Cardiac muscle cell (in vitro differentiated cells and primary cell): ENCODE data around the gene DDR2. TPM values are rescaled to one million over a fixed set of nuclear protein-coding genes. Genes with fewer than 3 reads are reported as not detected.
A peak's percentile ranks its signal among the peaks of the same experiment; 100 is the strongest.
"Not testable (repeated sequence)": the region's sequence is repeated elsewhere in the genome, so short reads cannot be mapped to it uniquely, and the experiment has no call there.

Experiments used
- DNase-seq, 2 donors: peaks; one replicate each; pipeline versions ENCODE4 v3.0.0 to v3.0.0-alpha.2; 2010 to 2017; ENCODE audit warnings: low read depth in 1 of 2, low spot score in 1 of 2
- H3K27ac ChIP-seq: fragments of 200-600 bp; sonication (generic); 2 replicates; pipeline ENCODE4 v1.5.1; 2016
- H3K27me3 ChIP-seq: fragments of 200-600 bp; sonication (generic); 2 replicates; pipeline ENCODE4 v1.6.0; 2016; ENCODE audit warnings: control low read depth
- H3K36me3 ChIP-seq: fragments of 200-600 bp; sonication (generic); 2 replicates; pipeline ENCODE4 v1.5.1; 2016; ENCODE audit warnings: control low read depth
- H3K4me1 ChIP-seq: fragments of 200-600 bp; sonication (generic); 2 replicates; pipeline ENCODE4 v1.8.1; 2017; ENCODE audit warnings: low read depth, mild to moderate bottlenecking, mixed run types
- H3K4me3 ChIP-seq: fragments of 200-600 bp; sonication (generic); 2 replicates; pipeline ENCODE4 v1.5.1; 2016; ENCODE audit warnings: mild to moderate bottlenecking
- H3K9me3 ChIP-seq: fragments of 200-600 bp; sonication (generic); 2 replicates; pipeline ENCODE4 v1.5.1; 2017; ENCODE audit warnings: low read depth, mild to moderate bottlenecking, control low read depth
- CTCF ChIP-seq: IDR thresholded peaks from 2 replicates; pipeline ENCODE4 v1.5.1; 2012; ENCODE audit warnings: low read depth, mild to moderate bottlenecking, low read length
- polyA plus RNA-seq: library from polyadenylated mRNA; unstranded; fragments of >200 nt; fragmentation: Nextera tagmentation; extraction: Ambion mirVana; gene quantifications from 2 replicates; pipeline ENCODE4 v1.2.1, GENCODE V29; 2016
- total RNA-seq: library from RNA; depleted of rRNA; stranded (reverse); fragments of >200 nt; gene quantifications from 2 replicates; pipeline ENCODE4 v1.2.3, GENCODE V29; 2016

Gene DDR2
- total RNA-seq (1.4 and 1.6 TPM in 2 replicates), polyA plus RNA-seq (0.21 and 1.3 TPM in 2 replicates)

- Histone ChIP-seq H3K36me3 (no peaks in the 10 kb centered on the region), H3K27ac (peak within 1 kb of the TSS; percentile 39), H3K4me1 (peaks cover 22% of the 10 kb centered on the region), H3K27me3 (no peaks in the 10 kb centered on the region), H3K4me3 (peak within 1 kb of the TSS; percentile 3), H3K9me3 (no peaks in the 10 kb centered on the region)
- TF ChIP-seq CTCF, result no peak
- peak in 1 of 2 donors; percentile 98 for DNase-seq
Observed at GRCh38 chr1:162632217-162632666, at the start of gene DDR2. TSS of gene DDR2 (plus strand) at chr1:162632464. CDS start at chr1:162719064, 86,600 bp downstream.

GRCh38 chr1:162582901-162583300 lies 49.4 kb upstream of the DDR2 start:
- not testable (repeated sequence) for H3K9me3 ChIP-seq, H3K27me3 ChIP-seq, H3K4me3 ChIP-seq, H3K4me1 ChIP-seq, DNase-seq, H3K27ac ChIP-seq
- H3K36me3 ChIP-seq, result peaks cover 13% of the 10 kb centered on the region

- peaks cover 19% of the 10 kb centered on the region for H3K36me3 ChIP-seq
- H3K4me3 ChIP-seq, H3K4me1 ChIP-seq, H3K27me3 ChIP-seq, DNase-seq, H3K9me3 ChIP-seq, H3K27ac ChIP-seq: not testable (repeated sequence)
Observed at GRCh38 chr1:162585101-162585500, 47.2 kb upstream of the DDR2 start.

GRCh38 chr1:162587347-162587746 lies 44.9 kb upstream of the DDR2 start:
- Histone ChIP-seq H3K27me3 (no peaks in the 10 kb centered on the region), H3K36me3 (peaks cover 16% of the 10 kb centered on the region), H3K4me3 (no peak overlapping the region), H3K4me1 (no peaks in the 10 kb centered on the region), H3K9me3 (no peaks in the 10 kb centered on the region), H3K27ac (no peak overlapping the region)
- TF ChIP-seq CTCF, result no peak
- DNase-seq, result no peak

- H3K4me3 ChIP-seq, result no peak overlapping the region
- TF ChIP-seq CTCF, result no peak
- peaks cover 19% of the 10 kb centered on the region for H3K36me3 ChIP-seq
- H3K4me1 ChIP-seq, result no peaks in the 10 kb centered on the region
- H3K27me3 ChIP-seq, result no peaks in the 10 kb centered on the region
- DNase-seq, result no peak
- no peak overlapping the region for H3K27ac ChIP-seq
- H3K9me3 ChIP-seq, result no peaks in the 10 kb centered on the region
Observed at GRCh38 chr1:162587761-162588260, 44.5 kb upstream of the DDR2 start.

- Histone ChIP-seq H3K36me3 (peaks cover 32% of the 10 kb centered on the region), H3K4me1 (no peaks in the 10 kb centered on the region), H3K27ac (no peak overlapping the region), H3K9me3 (no peaks in the 10 kb centered on the region), H3K4me3 (no peak overlapping the region), H3K27me3 (no peaks in the 10 kb centered on the region)
- DNase-seq, result no peak
- no peak for TF ChIP-seq CTCF
Observed at GRCh38 chr1:162590101-162590500, 42.2 kb upstream of the DDR2 start.

GRCh38 chr1:162590686-162591085 lies 41.6 kb upstream of the DDR2 start:
- no peaks in the 10 kb centered on the region for H3K27me3 ChIP-seq
- DNase-seq, result no peak
- no peak overlapping the region for H3K27ac ChIP-seq
- peaks cover 32% of the 10 kb centered on the region for H3K36me3 ChIP-seq
- no peaks in the 10 kb centered on the region for H3K4me1 ChIP-seq
- no peak for TF ChIP-seq CTCF
- no peaks in the 10 kb centered on the region for H3K9me3 ChIP-seq
- H3K4me3 ChIP-seq, result no peak overlapping the region
